COLO829 (cell line): ENCODE measurements around the gene PLXDC2.

Source experiments
- DNase-seq: peaks from one replicate; pipeline ENCODE4 v3.0.0; 2012; ENCODE audit warnings: low spot score

The PLXDC2 gene

DNA sequence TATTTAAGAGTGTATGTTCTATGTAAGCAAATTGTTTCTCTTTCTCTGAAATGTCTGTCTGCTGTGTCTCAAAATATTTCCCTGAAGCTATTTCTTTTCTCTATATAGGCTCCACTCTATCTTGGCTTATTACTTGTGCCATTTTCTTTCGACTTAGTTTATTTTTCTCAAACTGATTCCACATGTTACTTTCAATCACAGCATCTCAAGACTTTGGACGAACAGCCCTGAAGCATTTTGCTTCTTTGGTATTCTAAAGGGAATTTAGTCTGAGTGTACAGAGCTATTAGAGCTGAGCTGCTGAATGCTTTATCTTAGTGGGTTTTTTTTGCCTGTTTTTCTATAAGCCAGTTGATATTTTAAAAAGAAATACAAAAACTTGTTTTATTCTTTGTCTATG lies 95.7 kb downstream of the PLXDC2 start:
- no peak for DNase-seq

DNA sequence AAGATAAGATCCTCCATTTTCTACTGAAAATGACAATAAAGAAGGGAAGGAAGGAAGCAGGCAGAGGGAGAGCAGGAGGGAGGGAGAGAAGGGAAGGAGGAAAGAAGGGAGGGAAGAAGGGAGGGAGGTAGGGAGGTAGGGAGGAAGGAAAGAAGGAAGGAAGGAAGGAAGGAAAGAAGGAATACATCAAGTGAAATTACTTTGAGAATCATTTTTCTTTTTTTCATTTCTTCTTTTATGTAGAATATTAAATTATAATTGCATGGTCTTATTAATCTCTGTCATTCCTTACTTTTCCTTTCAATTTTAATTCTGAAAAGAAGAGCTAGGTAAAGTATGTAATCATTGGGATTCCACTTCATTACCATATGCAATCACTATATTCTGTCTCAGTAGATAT lies 97.8 kb downstream of the PLXDC2 start:
- no peak for DNase-seq

DNA sequence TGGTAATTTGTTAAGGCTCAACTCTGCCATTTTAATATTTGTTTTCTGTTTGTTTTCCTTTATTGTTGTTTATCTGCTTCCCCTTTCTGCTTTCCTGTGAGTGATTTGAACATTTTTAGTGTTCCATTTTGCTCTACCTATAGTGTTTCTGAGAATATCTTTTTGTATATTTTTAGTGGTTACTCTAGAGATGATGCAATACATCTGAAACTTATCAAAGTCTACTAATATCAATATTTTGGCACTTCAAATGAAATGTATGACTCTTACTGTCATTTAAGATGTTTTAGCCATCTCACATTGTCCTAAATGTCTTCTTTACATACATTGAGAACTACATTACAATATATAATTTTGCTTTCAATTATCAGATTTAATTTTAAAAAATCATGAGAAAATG lies 98.9 kb downstream of the PLXDC2 start:
- DNase-seq, result no peak

- no peak for DNase-seq
Measured at GRCh38 chr10:19915816-19916215, 99.6 kb downstream of the PLXDC2 start.

GRCh38 chr10:19917751-19918478 lies 101.7 kb downstream of the PLXDC2 start:
- no peak for DNase-seq

GRCh38 chr10:19918794-19919193 lies 102.6 kb downstream of the PLXDC2 start:
- DNase-seq, result no peak

- DNase-seq, result no peak
Measured at GRCh38 chr10:19919671-19920070, 103.4 kb downstream of the PLXDC2 start.

DNA sequence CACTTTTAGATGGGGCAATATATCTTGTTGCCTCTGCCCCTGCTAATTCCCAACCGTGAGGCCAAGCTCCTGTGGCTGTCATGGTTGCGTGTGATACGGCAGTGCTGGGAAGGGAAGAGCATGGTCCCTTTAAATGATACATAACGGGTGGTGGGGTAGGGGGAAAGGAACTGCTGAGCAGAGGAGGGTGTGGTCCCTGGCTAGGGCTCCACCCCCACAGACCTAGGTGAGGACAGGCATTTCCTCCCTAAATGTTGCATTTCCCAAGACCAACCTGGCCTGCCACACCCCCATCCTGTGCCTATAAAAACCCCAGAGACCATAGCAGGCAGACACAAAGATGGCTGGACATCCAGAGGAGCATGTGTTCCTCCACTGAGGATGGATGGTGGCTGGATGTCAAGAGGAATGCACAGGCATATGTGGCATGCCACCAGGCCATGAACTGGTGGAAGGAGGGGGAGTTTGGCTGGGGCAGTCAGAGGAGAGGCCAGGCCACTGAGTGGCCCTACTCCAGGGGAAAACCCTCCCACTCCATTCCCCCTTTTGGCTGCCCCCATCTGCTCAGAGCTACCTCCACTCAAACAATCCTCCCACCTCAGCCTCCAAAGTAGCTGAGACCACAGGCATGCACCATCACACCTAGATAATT lies 104.0 kb downstream of the PLXDC2 start:
- no peak for DNase-seq

DNA sequence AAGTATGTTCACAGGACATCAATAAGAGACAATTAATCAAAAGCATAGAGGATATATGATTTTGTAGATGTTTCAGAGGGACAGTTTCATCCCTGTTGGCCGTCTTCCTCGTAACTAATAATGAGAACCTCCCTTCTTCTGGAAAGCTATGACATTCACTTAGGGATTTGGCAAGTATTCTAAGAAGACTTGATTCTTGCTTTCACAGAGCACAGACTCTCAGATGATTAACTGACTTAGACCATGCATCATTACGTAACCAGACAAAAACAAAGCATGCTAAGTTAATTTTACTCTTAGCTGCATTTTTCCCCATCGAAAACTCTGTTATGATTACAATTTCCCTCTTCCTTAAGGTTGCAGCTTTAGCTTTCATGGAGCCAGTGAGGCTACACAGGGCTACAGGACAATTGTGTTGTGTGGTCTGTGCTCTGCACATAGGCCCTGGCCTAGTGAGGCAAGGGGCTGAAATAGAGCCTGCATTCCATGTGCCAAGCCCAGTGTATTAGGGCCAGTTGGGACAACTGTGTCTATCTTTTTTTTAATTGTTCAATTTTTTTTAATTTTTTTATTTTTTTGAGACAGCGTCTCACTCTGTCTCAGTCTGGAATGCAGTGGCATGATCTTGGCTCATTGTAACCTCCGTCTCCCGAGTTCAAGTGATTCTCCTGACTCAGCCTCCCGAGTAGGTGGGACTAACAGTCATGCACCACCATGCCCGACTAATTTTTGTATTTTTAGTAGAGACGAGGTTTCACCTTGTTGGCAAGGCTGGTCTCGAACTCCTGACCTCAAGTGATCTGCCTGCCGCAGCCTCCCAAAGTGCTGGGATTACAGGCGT lies 105.3 kb downstream of the PLXDC2 start:
- DNase-seq, result no peak

GRCh38 chr10:19922236-19922963 lies 106.2 kb downstream of the PLXDC2 start:
- DNase-seq, result no peak

DNA sequence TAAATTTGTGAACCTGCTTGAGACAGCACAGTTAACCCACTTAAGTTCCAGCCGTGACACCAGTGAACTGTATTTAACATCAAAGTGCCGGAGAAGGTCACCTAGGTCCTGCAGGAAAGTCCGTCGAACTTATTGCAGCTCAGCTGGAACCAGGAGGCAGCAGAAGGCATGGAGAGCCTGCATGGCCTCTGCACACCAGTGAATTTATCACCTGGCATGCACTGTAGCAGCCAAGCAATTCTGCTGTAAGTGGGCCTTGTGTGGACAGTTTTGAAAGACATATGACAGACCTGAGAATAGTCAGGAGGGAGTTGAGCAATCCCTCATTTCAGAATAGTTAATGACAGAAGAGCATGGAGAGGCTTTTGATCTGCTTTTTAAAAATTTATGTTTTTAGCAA lies 108.8 kb downstream of the PLXDC2 start:
- DNase-seq, result no peak

- DNase-seq, result no peak
Measured at GRCh38 chr10:19928936-19929335, 112.7 kb downstream of the PLXDC2 start.

DNA sequence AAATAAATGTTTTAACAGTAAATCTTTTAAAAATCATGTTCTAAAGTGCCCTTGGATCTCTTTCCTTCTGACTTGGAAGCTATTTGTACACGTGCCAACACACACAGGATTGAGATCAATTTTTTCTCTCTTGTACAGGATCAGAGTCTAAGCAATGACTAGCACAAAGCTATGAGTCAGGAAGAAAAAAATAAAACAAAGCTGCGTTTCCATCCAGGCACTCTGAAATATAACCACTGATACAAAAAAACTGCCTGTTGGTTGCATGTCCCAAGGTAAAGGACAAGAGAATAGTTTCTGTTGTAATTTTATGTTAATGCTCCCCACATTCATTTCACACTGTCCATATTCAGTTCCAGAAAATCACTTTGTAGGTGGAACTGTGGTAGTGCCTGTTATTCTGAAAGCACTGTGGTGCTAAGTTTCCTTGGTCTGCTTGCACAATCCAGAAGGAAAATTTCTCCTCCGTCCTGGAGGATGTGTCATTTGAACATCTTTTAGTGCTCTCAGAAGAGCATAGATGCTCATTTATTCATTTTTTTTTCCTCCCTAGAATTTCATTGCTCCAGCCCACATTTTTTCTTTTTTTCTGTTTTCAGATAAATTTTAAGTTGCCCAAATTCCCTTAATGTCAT lies 113.4 kb downstream of the PLXDC2 start:
- no peak for DNase-seq

GRCh38 chr10:19930936-19931893 lies 115.0 kb downstream of the PLXDC2 start:
- DNase-seq, result no peak

DNA sequence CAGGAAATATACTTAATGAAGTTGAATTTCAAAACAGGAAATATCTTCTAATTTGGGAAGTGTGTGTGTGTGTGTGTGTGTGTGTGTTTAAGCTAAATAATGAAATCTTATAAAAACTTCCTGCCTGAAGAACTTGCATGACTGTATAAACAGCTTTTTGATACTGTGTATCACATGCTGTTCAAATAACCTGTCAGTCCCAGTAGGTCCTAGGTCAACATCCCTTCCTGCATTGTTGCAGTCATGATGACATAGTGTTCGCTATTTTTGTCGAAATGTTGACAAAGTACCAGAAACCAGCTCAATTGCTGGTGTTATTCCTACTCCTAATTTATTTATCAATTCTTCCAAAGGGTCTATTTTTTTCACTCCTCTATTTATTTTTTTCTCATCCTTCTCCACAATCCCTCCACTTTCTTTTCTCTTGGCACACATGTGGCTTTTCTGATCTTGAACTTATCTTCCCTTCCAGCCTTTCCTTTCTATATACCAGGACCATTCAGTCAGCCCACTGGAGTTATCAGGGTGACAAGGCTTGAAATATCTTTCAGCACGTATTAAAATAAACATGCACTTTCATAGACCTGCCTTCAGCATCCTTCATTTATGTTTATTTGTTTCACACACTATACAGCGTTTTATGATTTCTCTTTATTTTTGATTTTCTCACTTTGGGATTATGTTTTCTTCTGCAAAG lies 115.8 kb downstream of the PLXDC2 start:
- no peak for DNase-seq

- no peak for DNase-seq
Measured at GRCh38 chr10:19932806-19933371, 116.7 kb downstream of the PLXDC2 start.

DNA sequence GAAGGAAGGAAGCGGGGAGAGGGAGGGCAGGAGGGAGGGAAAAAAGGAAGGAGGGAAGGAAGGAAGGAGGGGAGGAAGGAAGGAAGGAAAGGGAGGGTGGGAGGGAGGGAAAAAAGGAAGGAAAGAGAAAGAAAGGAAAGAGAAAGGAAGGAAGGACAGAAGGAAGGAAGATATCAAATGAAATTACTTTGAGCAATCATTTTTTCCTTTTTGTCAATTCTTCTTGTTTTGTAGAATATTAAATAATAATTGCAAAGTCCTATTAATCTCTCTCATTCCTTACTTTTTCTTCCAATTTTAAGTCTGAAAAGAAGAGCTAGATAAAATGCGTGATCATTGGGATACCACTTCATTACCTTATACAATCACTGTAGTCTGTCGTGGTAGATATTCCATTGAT lies 117.5 kb downstream of the PLXDC2 start:
- no peak for DNase-seq

GRCh38 chr10:19935176-19935575 lies 118.9 kb downstream of the PLXDC2 start:
- DNase-seq, result no peak

DNA sequence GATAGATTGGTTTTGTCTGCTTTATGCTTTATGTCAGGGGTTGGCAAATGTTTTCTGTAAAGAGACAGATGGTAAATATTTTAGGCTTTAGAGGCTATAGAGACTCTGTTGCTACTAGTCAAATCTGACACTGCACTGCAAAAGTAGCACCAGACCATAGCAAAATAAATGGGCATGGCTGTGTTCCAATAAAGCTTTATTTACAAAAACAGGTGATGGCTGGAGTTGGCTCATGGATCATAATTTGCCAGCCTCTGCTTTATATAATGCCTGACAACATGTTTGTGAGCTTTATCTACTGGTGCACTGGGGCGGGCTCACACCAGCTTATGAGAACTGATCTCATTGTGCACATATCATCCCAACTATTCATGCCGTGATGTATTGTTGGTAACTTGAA lies 120.1 kb downstream of the PLXDC2 start:
- DNase-seq, result no peak

DNA sequence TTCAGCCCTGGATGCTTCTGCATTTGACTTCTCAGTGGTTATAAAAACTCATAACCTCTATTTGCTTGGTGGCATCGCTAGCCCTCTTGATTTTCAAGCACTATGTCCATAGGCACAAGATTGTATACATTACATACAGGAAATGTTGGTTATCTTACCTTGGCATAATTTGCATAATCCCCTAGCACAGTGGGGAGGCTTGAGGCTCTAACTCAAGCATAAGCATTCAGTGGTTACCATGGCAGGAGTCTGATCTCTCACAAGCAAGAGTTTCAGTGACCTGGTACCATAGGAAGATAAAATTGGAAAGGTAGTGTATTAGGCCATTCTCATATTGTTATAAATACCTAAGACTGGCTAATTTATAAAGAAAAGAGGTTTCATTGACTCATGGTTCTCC lies 121.8 kb downstream of the PLXDC2 start:
- DNase-seq, result no peak
